ENCODE results near the gene C5orf58.

Gene C5orf58

GRCh38 chr5:170261528-170262043 lies 28.8 kb downstream of the C5orf58 start:
- TF ChIP-seq CTCF (conservative IDR thresholded peaks at IDR 0.05) = no peak
- H3K27ac ChIP-seq = no peak overlapping the region

GRCh38 chr5:170262061-170263045 lies 29.6 kb downstream of the C5orf58 start:
- H3K27ac ChIP-seq = no peak overlapping the region
- TF ChIP-seq CTCF (conservative IDR thresholded peaks at IDR 0.05) = no peak

- no peak for TF ChIP-seq CTCF (conservative IDR thresholded peaks at IDR 0.05)
- H3K27ac ChIP-seq = no peak overlapping the region
These were observed 31.1 kb downstream of the C5orf58 start for GRCh38 chr5:170263906-170264305.

- H3K27ac ChIP-seq = no peak overlapping the region
- no peak for TF ChIP-seq CTCF (conservative IDR thresholded peaks at IDR 0.05)
These were observed 32.7 kb downstream of the C5orf58 start for GRCh38 chr5:170265522-170265921.

- no peak for TF ChIP-seq CTCF (conservative IDR thresholded peaks at IDR 0.05)
- no peak overlapping the region for H3K27ac ChIP-seq
These were observed 34.0 kb downstream of the C5orf58 start for GRCh38 chr5:170266570-170267381.

- H3K27ac ChIP-seq = no peak overlapping the region; the same call in 1 of the 2 replicates
- peak; percentile 91 for TF ChIP-seq CTCF (conservative IDR thresholded peaks at IDR 0.05)
These were observed 34.8 kb downstream of the C5orf58 start for GRCh38 chr5:170267431-170268152.
